GM19372 (cell line): ENCODE data around the gene UQCRC2.
"Not testable (repeated sequence)": the region's sequence is repeated elsewhere in the genome, so short reads cannot be mapped to it uniquely, and the experiment has no call there.

Experiments used
- ATAC-seq: cut with Tn5 transposase; IDR thresholded peaks from one replicate; pipeline ENCODE4 v1.9.1; 2021; ENCODE audit warnings: mild to moderate bottlenecking, low read depth, moderate library complexity; ENCODE audit not compliant: unreplicated experiment

UQCRC2 gene

GRCh38 chr16:22007509-22008214, 54.5 kb downstream of the UQCRC2 start, which contains the start of gene MOSMO:
TSS of gene MOSMO (plus strand) at chr16:22008111. CDS start at chr16:22008302, 191 bp downstream.
- ATAC-seq: no peak

GRCh38 chr16:22008215-22009059, 55.3 kb downstream of the UQCRC2 start:
- no peak for ATAC-seq

- ATAC-seq: no peak
Measured at GRCh38 chr16:22010902-22011301, 57.7 kb downstream of the UQCRC2 start.

GRCh38 chr16:22012241-22012640, 59.1 kb downstream of the UQCRC2 start:
- no peak for ATAC-seq

- ATAC-seq: no peak
Measured at GRCh38 chr16:22013486-22013885, 60.3 kb downstream of the UQCRC2 start.

- ATAC-seq: no peak
Measured at GRCh38 chr16:22014271-22014873, 61.2 kb downstream of the UQCRC2 start.

GRCh38 chr16:22016927-22017326, 63.8 kb downstream of the UQCRC2 start:
- no peak for ATAC-seq

GRCh38 chr16:22018559-22018958, 65.4 kb downstream of the UQCRC2 start:
- ATAC-seq: no peak

- no peak for ATAC-seq
Measured at GRCh38 chr16:22022151-22022550, 69.0 kb downstream of the UQCRC2 start.

GRCh38 chr16:22023505-22023904, 70.3 kb downstream of the UQCRC2 start:
- ATAC-seq: no peak

- not testable (repeated sequence) for ATAC-seq
Measured at GRCh38 chr16:22024785-22025184, 71.6 kb downstream of the UQCRC2 start.

- ATAC-seq: no peak
Measured at GRCh38 chr16:22027633-22028032, 74.5 kb downstream of the UQCRC2 start.

- no peak for ATAC-seq
Measured at GRCh38 chr16:22029632-22030031, 76.5 kb downstream of the UQCRC2 start.

GRCh38 chr16:22030087-22030812, 77.1 kb downstream of the UQCRC2 start:
- no peak for ATAC-seq

GRCh38 chr16:22031483-22032083, 78.4 kb downstream of the UQCRC2 start:
- no peak for ATAC-seq
